Skeletal muscle tissue (tissue), 4 donors: ENCODE measurements around the gene DGKI. TPM values are rescaled to one million over a fixed set of nuclear protein-coding genes. Genes with fewer than 3 reads are reported as not detected.
"Not testable (repeated sequence)": the region's sequence is repeated elsewhere in the genome, so short reads cannot be mapped to it uniquely, and the experiment has no call there.

ENCODE experiments used
- H3K27ac ChIP-seq: one replicate; pipeline ENCODE4 v1.7.0; 2013; ENCODE audit warnings: mild to moderate bottlenecking, low read depth, low read length, inconsistent platforms
- H3K27me3 ChIP-seq, 3 donors: one replicate each; pipeline ENCODE4 v1.7.0; 2013; ENCODE audit warnings: low read length in 3 of 3; ENCODE audit not compliant: control insufficient read depth in 3 of 3, insufficient read depth in 3 of 3
- H3K36me3 ChIP-seq, 3 donors: one replicate each; pipeline ENCODE4 v1.7.0; 2013; ENCODE audit warnings: low read length in 3 of 3; ENCODE audit not compliant: control insufficient read depth in 3 of 3, insufficient read depth in 3 of 3
- H3K4me1 ChIP-seq, 3 donors: one replicate each; pipeline ENCODE4 v1.7.0; 2013; ENCODE audit warnings: low read length in 3 of 3, mild to moderate bottlenecking in 3 of 3; ENCODE audit not compliant: control insufficient read depth in 3 of 3, insufficient read depth in 3 of 3
- H3K4me3 ChIP-seq, 3 donors: one replicate each; pipeline ENCODE4 v1.7.0; 2013; ENCODE audit warnings: low read length in 3 of 3
- H3K9ac ChIP-seq, 3 donors: one replicate each; pipeline ENCODE4 v1.7.0; 2013; ENCODE audit warnings: low read length in 3 of 3, mild to moderate bottlenecking in 3 of 3, moderate library complexity in 2 of 3, low read depth in 1 of 3
- H3K9me3 ChIP-seq, 3 donors: one replicate each; pipeline ENCODE4 v1.7.0; 2013; ENCODE audit warnings: low read length in 3 of 3; ENCODE audit not compliant: control insufficient read depth in 3 of 3
- total RNA-seq: library from RNA; depleted of rRNA; stranded (reverse); fragments of >200 nt; gene quantifications from one replicate; pipeline ENCODE4 v1.2.3, GENCODE V29; 2014
- donor health status: Osteomylitis.

DGKI gene
- total RNA-seq, 1 donor from 2014 or later, result 1.0 TPM

DNA sequence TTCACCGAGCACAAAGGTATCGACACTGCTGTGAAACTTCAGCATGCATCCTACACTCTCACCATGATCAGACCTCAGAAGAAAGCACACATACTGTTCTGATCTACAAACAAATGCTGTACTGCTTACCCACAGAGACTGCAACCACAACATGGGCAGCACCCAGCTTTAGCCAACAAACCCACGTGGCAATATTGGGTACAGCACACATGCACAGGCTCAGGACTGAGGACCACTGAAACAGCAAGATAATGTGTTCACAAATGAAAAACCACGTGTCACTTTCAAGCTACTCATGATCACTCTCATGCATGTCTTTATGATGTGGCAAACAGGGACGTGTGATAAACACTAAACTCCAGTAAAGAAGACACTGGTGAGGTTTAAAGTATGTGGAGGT, 383.9 kb downstream of the DGKI start:
- Histone ChIP-seq H3K9ac (no peak overlapping the region), H3K27me3 (no peaks in the 10 kb centered on the region), H3K36me3 (no peaks in the 10 kb centered on the region), H3K4me3 (no peak overlapping the region), H3K4me1 (no peaks in the 10 kb centered on the region), H3K9me3 (no peaks in the 10 kb centered on the region), H3K27ac (no peak overlapping the region)

DNA sequence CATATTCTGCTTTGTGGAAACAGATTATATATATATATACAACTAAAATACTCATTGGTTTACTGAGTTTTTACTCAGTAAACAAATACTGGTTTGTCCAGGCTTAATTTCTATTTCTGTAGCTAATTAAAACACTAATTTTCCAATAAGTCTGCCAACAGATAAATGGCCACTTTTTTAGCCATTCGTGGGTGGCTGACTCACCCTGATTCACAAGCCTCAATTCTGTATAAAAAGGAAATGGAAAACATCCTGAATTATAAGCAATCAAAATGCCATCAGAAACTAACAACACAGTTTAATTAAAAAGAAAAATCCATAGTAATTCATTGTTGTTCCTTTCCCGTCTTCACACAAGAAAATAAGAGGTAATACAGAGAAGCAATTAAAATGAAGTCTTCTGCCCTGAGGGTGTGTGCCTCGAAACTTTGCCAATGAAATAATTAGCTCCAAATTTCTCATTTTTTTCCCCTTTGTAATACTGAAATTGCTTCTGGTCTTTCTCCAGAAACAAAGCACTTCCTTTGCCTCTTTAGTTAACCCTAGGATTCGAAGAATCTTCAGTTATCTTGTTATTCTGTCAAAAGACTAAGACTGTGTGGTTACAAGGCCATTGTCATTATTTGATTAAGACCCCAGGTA, 384.6 kb downstream of the DGKI start:
- H3K36me3 ChIP-seq, result no peaks in the 10 kb centered on the region
- H3K9ac ChIP-seq, result no peak overlapping the region
- H3K4me3 ChIP-seq, result no peak overlapping the region
- H3K27ac ChIP-seq, result no peak overlapping the region
- H3K4me1 ChIP-seq, result no peaks in the 10 kb centered on the region
- no peaks in the 10 kb centered on the region for H3K27me3 ChIP-seq
- H3K9me3 ChIP-seq, result no peaks in the 10 kb centered on the region

DNA sequence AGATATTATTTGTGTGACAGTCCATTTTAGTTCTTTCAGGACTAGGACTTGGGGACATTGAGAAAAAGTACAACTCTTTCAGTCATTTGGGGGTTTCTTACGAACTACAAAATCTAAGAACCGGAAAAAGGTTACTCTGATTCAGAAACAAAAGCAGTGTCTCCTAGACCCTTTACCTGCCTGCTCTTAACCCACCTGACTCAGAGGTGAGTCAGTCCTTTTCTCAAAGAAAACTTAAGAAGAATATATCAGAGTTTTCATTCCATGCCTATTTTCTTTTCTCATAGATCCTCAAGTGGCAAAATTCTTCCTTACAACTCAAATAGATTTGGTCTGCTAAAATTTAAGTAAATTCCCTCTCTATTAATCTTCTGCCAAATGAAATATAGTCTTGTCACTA, 388.4 kb downstream of the DGKI start:
- Histone ChIP-seq H3K36me3 (no peaks in the 10 kb centered on the region), H3K4me3 (no peak overlapping the region), H3K4me1 (no peaks in the 10 kb centered on the region), H3K9me3 (no peaks in the 10 kb centered on the region), H3K27ac (no peak overlapping the region), H3K27me3 (no peaks in the 10 kb centered on the region), H3K9ac (no peak overlapping the region)

DNA sequence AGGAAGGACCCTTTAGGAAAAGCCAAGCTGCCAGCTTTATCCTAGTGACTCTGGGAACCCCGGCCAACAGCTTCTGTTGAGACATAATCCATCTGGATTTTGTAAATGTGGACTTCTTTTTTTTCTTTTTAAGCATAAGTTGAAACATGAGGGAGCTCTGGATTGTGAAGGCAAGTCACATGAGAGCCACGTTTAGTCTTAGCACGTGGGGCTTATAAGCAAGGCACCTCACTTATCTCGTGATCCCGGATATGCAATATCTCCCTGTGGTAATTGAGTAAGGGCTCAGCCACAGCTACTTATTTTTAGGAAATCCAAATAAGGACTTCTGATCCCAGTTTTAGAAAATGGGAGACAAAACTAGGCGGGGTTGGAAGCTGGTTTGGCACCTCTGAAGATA, 392.0 kb downstream of the DGKI start:
- no peak overlapping the region for H3K27ac ChIP-seq
- H3K36me3 ChIP-seq, result no peaks in the 10 kb centered on the region
- no peaks in the 10 kb centered on the region for H3K4me1 ChIP-seq
- H3K4me3 ChIP-seq, result no peak overlapping the region
- peaks cover 0 to 3% (median 0%) of the 10 kb centered on the region in 3 donors for H3K9me3 ChIP-seq
- no peak overlapping the region for H3K9ac ChIP-seq
- no peaks in the 10 kb centered on the region for H3K27me3 ChIP-seq

DNA sequence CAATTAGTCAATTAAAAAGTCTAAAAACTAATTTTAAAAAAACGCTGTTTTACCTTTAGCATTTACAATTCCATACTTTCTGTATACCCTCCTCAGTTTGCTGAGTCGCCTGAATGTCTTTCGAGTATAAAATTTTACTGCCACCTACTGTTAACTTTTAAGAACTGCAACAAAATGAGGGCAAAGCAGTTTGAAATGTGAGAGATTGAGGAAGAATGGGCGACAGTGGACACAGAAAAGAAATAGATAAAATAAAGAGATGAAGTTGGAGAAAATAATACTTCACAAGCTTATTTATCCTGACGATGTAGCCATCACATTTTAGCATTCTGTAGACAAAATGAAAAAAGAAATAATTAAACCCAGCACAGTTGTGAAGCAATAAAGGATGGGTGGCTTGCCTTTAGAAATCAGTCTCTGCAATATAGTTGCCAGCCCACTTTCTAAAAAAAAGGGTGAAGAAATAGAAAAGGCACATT, 392.5 kb downstream of the DGKI start:
- Histone ChIP-seq H3K9ac (no peak overlapping the region), H3K27ac (no peak overlapping the region), H3K36me3 (no peaks in the 10 kb centered on the region), H3K4me1 (no peaks in the 10 kb centered on the region), H3K9me3 (peaks cover 0 to 3% (median 0%) of the 10 kb centered on the region in 3 donors), H3K27me3 (no peaks in the 10 kb centered on the region), H3K4me3 (no peak overlapping the region)

DNA sequence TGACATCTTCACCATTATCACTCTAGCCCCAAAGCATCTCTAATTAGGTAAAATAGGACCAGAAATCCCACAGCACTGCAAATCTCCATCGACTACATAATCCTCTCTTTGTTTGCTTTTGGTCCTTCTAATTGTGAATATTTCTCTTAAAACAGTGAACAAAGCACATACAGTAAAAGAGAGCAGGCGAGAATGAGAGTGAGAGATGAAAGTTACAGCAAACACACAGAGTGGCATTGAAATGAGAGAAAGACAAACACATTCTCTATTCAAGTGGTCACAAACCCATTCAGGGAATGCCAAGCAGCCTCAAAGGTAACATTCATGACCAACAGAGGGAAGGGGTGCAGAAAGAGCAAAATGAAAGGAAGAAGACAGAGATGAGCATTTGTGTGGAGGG, 393.4 kb downstream of the DGKI start:
- H3K27ac ChIP-seq, result no peak overlapping the region
- peaks cover 0 to 3% (median 0%) of the 10 kb centered on the region in 3 donors for H3K9me3 ChIP-seq
- no peaks in the 10 kb centered on the region for H3K4me1 ChIP-seq
- no peaks in the 10 kb centered on the region for H3K36me3 ChIP-seq
- H3K9ac ChIP-seq, result no peak overlapping the region
- no peak overlapping the region for H3K4me3 ChIP-seq
- no peaks in the 10 kb centered on the region for H3K27me3 ChIP-seq

DNA sequence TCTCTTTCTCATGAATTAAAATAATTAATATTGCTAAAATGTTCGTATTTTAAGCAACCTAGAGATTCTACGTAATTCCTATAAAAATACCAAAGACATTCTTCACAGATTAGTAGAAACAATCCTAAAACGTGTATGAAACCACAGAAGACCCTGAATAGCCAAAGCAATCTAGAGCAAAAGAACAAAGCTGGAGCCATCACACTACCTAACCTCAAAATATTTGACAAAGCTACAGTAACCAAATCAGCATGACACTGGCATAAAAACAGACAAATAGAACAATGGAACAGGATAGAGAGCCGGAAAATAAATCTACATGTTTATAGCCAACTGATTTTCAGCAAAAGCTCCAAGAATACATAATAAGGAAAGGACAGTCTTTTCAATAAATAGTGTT, 397.8 kb downstream of the DGKI start:
- Histone ChIP-seq H3K27me3 (no peaks in the 10 kb centered on the region), H3K36me3 (no peaks in the 10 kb centered on the region), H3K4me1 (no peaks in the 10 kb centered on the region)

DNA sequence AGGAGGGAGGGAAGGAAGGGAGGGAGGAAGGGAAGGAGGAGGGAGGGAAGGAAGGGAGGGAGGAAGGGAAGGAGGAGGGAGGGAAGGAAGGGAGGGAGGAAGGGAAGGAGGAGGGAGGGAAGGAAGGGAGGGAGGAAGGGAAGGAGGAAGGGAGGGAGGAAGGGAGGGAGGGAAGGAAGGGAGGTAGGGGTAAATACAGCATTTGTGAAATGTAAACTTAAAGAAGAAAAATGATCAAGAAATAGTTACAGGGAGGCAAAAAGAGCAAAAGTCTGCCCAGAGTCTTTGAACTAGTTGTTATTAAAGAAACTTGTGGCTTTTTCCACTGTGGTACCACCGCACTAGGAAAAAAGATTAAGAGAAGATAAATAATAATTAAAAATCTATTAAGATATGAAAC, 398.2 kb downstream of the DGKI start:
- H3K27me3 ChIP-seq, H3K4me3 ChIP-seq, H3K9me3 ChIP-seq, H3K36me3 ChIP-seq, H3K4me1 ChIP-seq, H3K9ac ChIP-seq, H3K27ac ChIP-seq: not testable (repeated sequence)

More for the DNA sequence above, 397.8 kb downstream of the DGKI start:
- Histone ChIP-seq H3K27ac (no peak overlapping the region), H3K9me3 (peaks cover 0 to 3% (median 0%) of the 10 kb centered on the region in 3 donors), H3K9ac (no peak overlapping the region), H3K4me3 (no peak overlapping the region)

DNA sequence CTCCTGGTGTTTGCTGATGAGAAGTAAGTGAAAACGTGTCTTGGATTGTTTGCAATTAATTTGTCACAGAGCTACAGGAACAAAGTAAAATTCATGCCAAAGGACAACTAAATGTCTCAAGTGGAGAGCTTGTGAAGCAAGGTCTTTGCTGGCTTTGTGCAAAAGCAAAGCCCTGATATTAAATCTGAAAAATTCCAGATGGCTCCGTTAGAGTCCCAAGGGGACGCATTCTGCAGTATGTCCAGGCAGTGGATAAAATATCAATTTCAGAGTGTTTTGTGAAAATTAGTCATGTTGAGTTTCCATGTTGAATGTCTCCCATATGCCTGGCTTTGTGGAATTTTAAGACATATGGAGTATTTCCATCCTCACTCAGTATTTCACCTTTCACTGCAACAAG, 400.7 kb downstream of the DGKI start:
- Histone ChIP-seq H3K4me1 (no peaks in the 10 kb centered on the region), H3K36me3 (no peaks in the 10 kb centered on the region), H3K9me3 (peaks cover 0 to 3% (median 0%) of the 10 kb centered on the region in 3 donors), H3K27ac (no peak overlapping the region), H3K27me3 (no peaks in the 10 kb centered on the region), H3K4me3 (no peak overlapping the region), H3K9ac (no peak overlapping the region)

DNA sequence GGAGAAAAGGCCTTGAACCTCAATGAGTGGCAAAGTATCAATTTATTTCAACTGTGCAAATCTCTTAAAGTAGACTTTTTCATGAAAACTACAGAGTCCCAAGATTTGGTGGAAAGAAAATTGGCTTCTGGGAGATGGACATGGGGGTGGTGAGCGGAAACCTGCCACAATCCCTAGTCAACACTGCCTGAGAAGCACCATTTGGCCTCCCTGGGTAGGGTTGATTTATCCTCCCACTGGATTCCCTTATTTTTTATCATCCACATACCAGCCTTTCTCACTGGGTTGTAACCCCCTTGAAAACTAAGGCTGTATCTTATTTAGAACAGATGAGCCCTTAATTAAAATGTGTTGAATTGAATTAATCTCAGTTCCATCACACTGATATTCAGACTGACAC, 401.5 kb downstream of the DGKI start:
- Histone ChIP-seq H3K27me3 (no peaks in the 10 kb centered on the region), H3K27ac (no peak overlapping the region), H3K9ac (no peak overlapping the region), H3K4me3 (no peak overlapping the region), H3K36me3 (no peaks in the 10 kb centered on the region), H3K4me1 (no peaks in the 10 kb centered on the region), H3K9me3 (peaks cover 0 to 3% (median 0%) of the 10 kb centered on the region in 3 donors)
